HG03521 (cell line): ENCODE results near the gene RORB.

ENCODE experiments used
- ATAC-seq: cut with Tn5 transposase; IDR thresholded peaks from one replicate; pipeline ENCODE4 v1.9.1; 2021; ENCODE audit warnings: mild to moderate bottlenecking, moderate library complexity; ENCODE audit not compliant: unreplicated experiment

The RORB gene

GRCh38 chr9:74696520-74696919, 199.4 kb downstream of the RORB start:
- no peak for ATAC-seq

- no peak for ATAC-seq
Measured at GRCh38 chr9:74697535-74697934, 200.4 kb downstream of the RORB start.

- ATAC-seq = no peak
Measured at GRCh38 chr9:74711341-74711740, 214.2 kb downstream of the RORB start.

- ATAC-seq = no peak
Measured at GRCh38 chr9:74718709-74719108, 221.6 kb downstream of the RORB start.

GRCh38 chr9:74719306-74719705, 222.2 kb downstream of the RORB start:
- ATAC-seq = no peak

- no peak for ATAC-seq
Measured at GRCh38 chr9:74721696-74722660, 224.8 kb downstream of the RORB start.

GRCh38 chr9:74724317-74724716, 227.2 kb downstream of the RORB start:
- no peak for ATAC-seq

- ATAC-seq = no peak
Measured at GRCh38 chr9:74726581-74726980, 229.4 kb downstream of the RORB start.

- ATAC-seq = no peak
Measured at GRCh38 chr9:74728176-74728575, 231.0 kb downstream of the RORB start.

- ATAC-seq = no peak
Measured at GRCh38 chr9:74729136-74729695, 232.1 kb downstream of the RORB start.

- no peak for ATAC-seq
Measured at GRCh38 chr9:74735761-74736160, 238.6 kb downstream of the RORB start.

- no peak for ATAC-seq
Measured at GRCh38 chr9:74736646-74737045, 239.5 kb downstream of the RORB start.

GRCh38 chr9:74742191-74742790, 245.2 kb downstream of the RORB start:
- ATAC-seq = no peak
